Measurements from ENCODE around the gene CTNNA1. TPM values are rescaled to one million over a fixed set of nuclear protein-coding genes. Genes with fewer than 3 reads are reported as not detected.

The CTNNA1 gene
- total and polyA plus RNA-seq, 2 of the 8 experiments (the other 6 are each of a cell fraction or from before 2014, with no cell fraction given): 115 to 349 TPM

DNA sequence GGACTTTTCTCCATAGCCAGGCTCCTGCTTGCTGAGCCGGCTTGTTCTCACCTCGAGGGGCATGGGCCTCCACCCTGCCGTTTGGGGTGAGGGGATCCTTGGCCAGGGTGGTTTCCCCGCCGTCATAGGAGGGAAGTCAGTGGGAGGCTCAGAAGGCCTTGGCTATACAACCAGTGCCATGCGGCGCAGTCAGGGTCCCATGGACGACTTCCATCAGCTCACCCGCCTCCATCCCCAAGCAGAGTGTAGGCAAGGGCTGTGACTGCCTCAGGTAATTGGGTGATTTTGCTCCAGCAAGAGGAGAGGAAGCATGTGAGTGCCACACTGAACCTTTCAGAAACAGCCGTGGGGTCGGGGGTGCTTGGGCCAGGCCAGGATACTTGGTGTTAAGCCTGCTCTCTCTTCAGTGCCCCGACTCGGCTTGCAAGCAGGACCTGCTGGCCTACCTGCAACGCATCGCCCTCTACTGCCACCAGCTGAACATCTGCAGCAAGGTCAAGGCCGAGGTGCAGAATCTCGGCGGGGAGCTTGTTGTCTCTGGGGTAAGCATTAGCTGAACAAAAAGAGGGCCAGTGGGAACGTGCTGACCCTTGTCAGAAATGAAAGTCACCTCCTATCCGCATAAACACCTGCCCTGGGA is 179.1 kb downstream of the CTNNA1 start:
- POLR2A ChIA-PET (ENCODE audit: partially characterized antibody): no interaction called here
- no peak overlapping the region for H3K56ac ChIP-seq (replicated peaks; ENCODE audit: insufficient read length, low read depth, low read length)
- TF ChIP-seq, protein P1, sequence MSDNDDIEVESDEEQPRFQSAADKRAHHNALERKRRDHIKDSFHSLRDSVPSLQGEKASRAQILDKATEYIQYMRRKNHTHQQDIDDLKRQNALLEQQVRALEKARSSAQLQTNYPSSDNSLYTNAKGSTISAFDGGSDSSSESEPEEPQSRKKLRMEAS (IDR thresholded peaks at IDR 0.05): peak; percentile 31; the same call in 1 of the 2 replicates
- TF ChIP-seq EGR1 (IDR thresholded peaks at IDR 0.05; ENCODE audit: borderline replicate concordance, low read depth, low read length) (no peak), RAD21 (IDR thresholded peaks at IDR 0.05 in 1 of 2, conservative IDR thresholded peaks at IDR 0.05 in 1 of 2; ENCODE audit: low read depth in 2 of 2, low read length in 2 of 2) (peak; percentile 76 to 86), KDM1A (IDR thresholded peaks at IDR 0.05; ENCODE audit: borderline replicate concordance, low read length) (no peak), SIN3A (conservative IDR thresholded peaks at IDR 0.05 in 1 of 2, IDR thresholded peaks at IDR 0.05 in 1 of 2; ENCODE audit: low read depth in 1 of 2, low read length in 2 of 2) (peak in 1 of 2 experiments; percentile 57; a peak in 1 of 4 replicates), MAFK (IDR thresholded peaks at IDR 0.05; ENCODE audit: low read depth, low read length) (no peak), POU5F1 (IDR thresholded peaks at IDR 0.05; ENCODE audit: low read depth, low read length) (no peak), ASH2L (IDR thresholded peaks at IDR 0.05; ENCODE audit: low read length) (no peak)
- TF ChIP-seq, protein P2, sequence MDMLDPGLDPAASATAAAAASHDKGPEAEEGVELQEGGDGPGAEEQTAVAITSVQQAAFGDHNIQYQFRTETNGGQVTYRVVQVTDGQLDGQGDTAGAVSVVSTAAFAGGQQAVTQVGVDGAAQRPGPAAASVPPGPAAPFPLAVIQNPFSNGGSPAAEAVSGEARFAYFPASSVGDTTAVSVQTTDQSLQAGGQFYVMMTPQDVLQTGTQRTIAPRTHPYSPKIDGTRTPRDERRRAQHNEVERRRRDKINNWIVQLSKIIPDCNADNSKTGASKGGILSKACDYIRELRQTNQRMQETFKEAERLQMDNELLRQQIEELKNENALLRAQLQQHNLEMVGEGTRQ (IDR thresholded peaks at IDR 0.05; ENCODE audit: low read length): no peak

More for the DNA sequence above, 179.1 kb downstream of the CTNNA1 start:
- no peak overlapping the region for H2AK5ac ChIP-seq (ENCODE audit: low read depth, low read length)
- no peak overlapping the region for H3K4me2 ChIP-seq (ENCODE audit: insufficient read depth in 1 of 2, low read depth in 2 of 2, low read length in 2 of 2)
- no peak overlapping the region for H3K18ac ChIP-seq (ENCODE audit: extremely low read depth, low read length)
- no peaks in the 10 kb centered on the region for H3K27me3 ChIP-seq (replicated peaks in 1 of 4; ENCODE audit: control insufficient read depth in 3 of 4, extremely low read depth in 1 of 4, insufficient read depth in 3 of 4, low read length in 3 of 4)
- peaks cover 0 to 14% (median 5%) of the 10 kb centered on the region in 4 experiments; a peak in 5 of 7 replicates for H3K4me1 ChIP-seq (replicated peaks in 1 of 4; ENCODE audit: control insufficient read depth in 3 of 4, insufficient read depth in 4 of 4, low read length in 3 of 4)
- no peak overlapping the region for H2BK20ac ChIP-seq (ENCODE audit: low read length)
- H3K23me2 ChIP-seq (ENCODE audit: low read depth, low read length): no peaks in the 10 kb centered on the region
- WGBS, 2 experiments (ENCODE audit: extremely low coverage in 1 of 2, insufficient coverage in 1 of 2, insufficient read length in 1 of 2, insufficient replicate concordance in 2 of 2, low coverage in 1 of 2, low lambda C conversion rate in 2 of 2, missing lambda C conversion rate in 1 of 2): 79% methylated on average over 20 of the region's 20 CpGs; no CpG with 5 or more reads in 1 of the 2 experiments
- H3K36me3 ChIP-seq (ENCODE audit: control insufficient read depth in 2 of 4, insufficient read depth in 4 of 4, low read length in 3 of 4): peaks cover 29 to 73% (median 43%) of the 10 kb centered on the region in 4 experiments
- no peak overlapping the region for H2BK12ac ChIP-seq (ENCODE audit: low read depth, low read length)
- no peak overlapping the region for H3K9ac ChIP-seq (replicated peaks in 1 of 4; ENCODE audit: extremely low read depth in 1 of 4, low read depth in 3 of 4, low read length in 3 of 4)
- H2BK120ac ChIP-seq (replicated peaks; ENCODE audit: low read depth, low read length): no peak overlapping the region
- no peaks in the 10 kb centered on the region for H3K9me3 ChIP-seq (ENCODE audit: insufficient read depth in 2 of 2, low read depth in 1 of 2, low read length in 1 of 2)
- no peak overlapping the region for H2BK5ac ChIP-seq (ENCODE audit: low read depth, low read length)
- CTCF ChIA-PET (ENCODE audit: partially characterized antibody): interaction anchor here (0.6 to 3.0 kb wide), 28 partner anchors 8 to 290 kb away, joined by 3 to 19 read pairs (median 4); partner anchors contain the start of gene LRRTM2
- H3K4ac ChIP-seq (replicated peaks; ENCODE audit: insufficient read length, low read depth, low read length): no peak overlapping the region
- H4K5ac ChIP-seq (ENCODE audit: insufficient read length, low read depth, low read length): no peak overlapping the region
- H3K79me2 ChIP-seq (ENCODE audit: control insufficient read depth in 1 of 2, insufficient read depth in 2 of 2, low read length in 2 of 2): no peaks in the 10 kb centered on the region
- FAIRE-seq (no peak), DNase-seq (ENCODE audit: low read depth in 1 of 2, low spot score in 2 of 2) (no peak)
- no peak overlapping the region for H2AFZ ChIP-seq (ENCODE audit: low read length)
- H2BK15ac ChIP-seq (ENCODE audit: low read length): no peak overlapping the region
- peaks cover 5% of the 10 kb centered on the region; the same call in 1 of the 2 replicates for H3K79me1 ChIP-seq (ENCODE audit: low read depth, low read length)
- no peak overlapping the region for H4K8ac ChIP-seq (ENCODE audit: extremely low read depth, insufficient read depth, low read length)
- H3K4me3 ChIP-seq (ENCODE audit: extremely low read depth in 1 of 4, insufficient read depth in 2 of 4, low read depth in 3 of 4, low read length in 4 of 4): no peak overlapping the region
- H4K91ac ChIP-seq (replicated peaks; ENCODE audit: insufficient read length, low read length): no peak overlapping the region
- no peak overlapping the region for H3K14ac ChIP-seq (ENCODE audit: insufficient read length)
- no peak overlapping the region for H3K27ac ChIP-seq (ENCODE audit: low read depth, low read length)
- peaks cover 0 to 1% of the 10 kb centered on the region in 2 experiments for H4K20me1 ChIP-seq (replicated peaks in 1 of 2; ENCODE audit: control insufficient read depth in 1 of 2, insufficient read depth in 2 of 2, low read length in 2 of 2)
- H3K23ac ChIP-seq (ENCODE audit: insufficient read length): no peak overlapping the region
